SK-N-MC (cell line): ENCODE measurements around the gene TMEM131.

Experiments used
- EZH2 ChIP-seq: fragments of 200-600 bp; sonication (generic); IDR thresholded peaks from one replicate; pipeline ENCODE4 v1.6.1; 2017; ENCODE audit warnings: antibody characterized with exemption
- FOXP2 ChIP-seq: optimal IDR thresholded peaks from 2 replicates; pipeline ENCODE3; 2011; ENCODE audit warnings: mild to moderate bottlenecking, moderate library complexity; ENCODE audit not compliant: insufficient read depth; ENCODE audit errors: extremely low read length, control extremely low read depth
- POLR2AphosphoS5 ChIP-seq: IDR thresholded peaks from 2 replicates; pipeline ENCODE4 v1.6.1; 2012; ENCODE audit warnings: mild to moderate bottlenecking, low read depth, low read length, borderline replicate concordance

DNA sequence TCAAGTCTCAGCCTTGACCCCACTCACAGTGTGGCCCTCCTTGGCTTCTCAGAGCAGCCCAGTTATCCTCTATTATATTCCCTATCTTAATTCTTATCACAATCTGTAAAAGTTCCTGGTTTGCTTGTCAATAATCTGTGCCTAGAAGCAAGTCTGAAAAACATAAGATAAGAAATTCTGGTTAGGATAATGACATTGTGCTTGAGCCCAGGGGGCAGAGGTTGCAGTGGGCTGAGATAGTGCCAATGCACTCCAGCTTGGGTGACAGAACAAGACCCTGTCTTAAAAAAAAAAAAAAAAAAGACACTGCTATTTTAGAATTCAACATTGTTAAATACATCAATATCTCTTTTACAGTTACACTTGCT lies 63.9 kb downstream of the TMEM131 start:
- no peak for TF ChIP-seq EZH2
- TF ChIP-seq POLR2AphosphoS5 = no peak
- no peak for TF ChIP-seq FOXP2
